GM18507 (cell line): ENCODE results near the gene CCNI2.

ENCODE experiments used
- DNase-seq: peaks from one replicate; pipeline ENCODE4 v3.0.0; 2011; ENCODE audit warnings: low read depth; ENCODE audit not compliant: insufficient read length; ENCODE audit errors: extremely low spot score
- FAIRE-seq: peaks from 2 replicates; lab custom pipeline; 2011; peaks lifted over from hg19 to GRCh38; lab: Jason Lieb, UNC

Gene CCNI2

GRCh38 chr5:132763181-132764036, 16.2 kb downstream of the CCNI2 start:
- DNase-seq (no peak), FAIRE-seq (no peak)

DNA sequence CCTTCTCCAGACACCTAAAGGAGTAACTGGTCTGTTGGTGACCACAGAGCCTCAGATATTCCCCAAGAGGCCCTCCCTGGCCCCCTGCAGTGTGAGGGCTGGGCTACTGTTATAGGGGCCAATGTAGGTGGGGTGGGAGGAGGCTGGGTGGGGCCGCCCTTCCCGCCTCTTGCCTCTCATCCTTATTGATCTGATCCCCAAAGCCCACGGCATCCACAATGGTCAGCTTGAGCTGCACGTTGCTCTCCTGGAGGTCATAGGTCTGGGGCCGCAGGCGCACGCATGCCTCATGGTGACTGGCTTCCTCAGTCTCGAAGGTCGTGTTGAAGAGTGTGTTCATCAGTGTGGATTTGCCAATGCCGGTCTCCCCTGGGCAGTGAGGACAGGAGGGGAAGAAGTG, 16.8 kb downstream of the CCNI2 start:
- FAIRE-seq, result no peak
- no peak for DNase-seq

GRCh38 chr5:132764671-132765238, 17.5 kb downstream of the CCNI2 start:
- FAIRE-seq (no peak), DNase-seq (no peak)

DNA sequence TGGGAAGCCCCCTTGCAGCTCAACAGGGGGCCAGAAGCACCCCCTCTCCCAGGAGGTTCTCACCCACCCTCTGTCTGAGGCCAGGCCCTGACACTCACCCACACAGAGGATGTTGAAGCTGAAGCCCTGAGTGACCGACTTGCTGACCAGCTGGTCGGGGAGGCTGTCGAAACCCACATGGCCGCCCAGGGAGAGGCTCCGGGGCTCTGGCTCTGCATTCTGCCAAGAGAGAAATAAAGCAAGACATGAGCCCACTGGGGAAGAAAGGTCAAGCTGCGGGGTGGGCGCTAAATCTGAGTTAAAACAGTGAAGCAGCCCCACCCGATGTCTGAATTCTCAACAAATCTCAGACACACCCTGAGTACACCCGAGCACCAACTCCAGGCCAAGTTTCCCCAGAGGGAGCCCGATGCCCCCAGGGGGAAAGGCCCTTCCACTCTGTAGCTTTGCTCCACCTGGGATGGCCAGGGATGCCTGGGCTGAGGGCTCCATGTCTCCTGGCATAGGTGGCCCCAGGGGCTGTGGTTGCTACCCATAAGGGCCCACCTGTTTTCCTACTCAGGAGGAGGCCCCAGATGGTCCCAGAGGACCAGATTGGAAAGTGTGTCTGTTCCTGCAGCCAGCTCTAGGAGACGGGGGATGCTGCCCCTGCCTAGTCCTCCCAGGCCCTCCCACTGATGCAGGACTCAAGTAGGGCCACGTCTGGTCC, 18.2 kb downstream of the CCNI2 start:
- DNase-seq, result no peak
- no peak for FAIRE-seq

- DNase-seq, result no peak
- no peak for FAIRE-seq
These were observed 19.0 kb downstream of the CCNI2 start for GRCh38 chr5:132766020-132766805.

- no peak for FAIRE-seq
- no peak for DNase-seq
These were observed 19.5 kb downstream of the CCNI2 start for GRCh38 chr5:132766806-132767055.

- FAIRE-seq (no peak), DNase-seq (no peak)
These were observed 19.9 kb downstream of the CCNI2 start for GRCh38 chr5:132767150-132767549.

DNA sequence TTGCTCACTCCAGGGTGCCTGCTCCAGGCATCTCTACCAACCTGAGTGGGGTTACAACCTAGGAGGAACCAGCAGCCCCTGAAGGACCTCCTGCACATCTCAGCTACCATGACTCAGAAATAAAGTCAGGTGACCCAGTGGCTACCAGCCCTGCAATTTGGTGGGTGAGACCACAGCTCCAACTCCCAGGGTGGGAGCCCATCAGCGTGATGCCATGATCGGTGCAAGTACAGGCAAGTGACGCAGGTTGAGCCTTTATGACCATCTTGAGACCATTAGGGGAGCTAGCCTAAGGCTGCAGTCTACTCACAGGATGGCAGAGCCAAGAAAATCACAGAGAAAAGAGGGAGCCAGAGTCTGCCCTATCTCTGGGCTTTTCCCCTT, 21.3 kb downstream of the CCNI2 start:
- no peak for FAIRE-seq

GRCh38 chr5:132770476-132771159, 23.4 kb downstream of the CCNI2 start:
- no peak for FAIRE-seq
- no peak for DNase-seq

More for the DNA sequence above, 21.3 kb downstream of the CCNI2 start:
- no peak for DNase-seq

GRCh38 chr5:132771503-132771998, 24.3 kb downstream of the CCNI2 start:
- DNase-seq, result no peak

GRCh38 chr5:132772291-132773070, 25.3 kb downstream of the CCNI2 start:
- FAIRE-seq, result no peak
- DNase-seq, result no peak

More at GRCh38 chr5:132771503-132771998, 24.3 kb downstream of the CCNI2 start:
- no peak for FAIRE-seq

- DNase-seq (no peak), FAIRE-seq (no peak)
These were observed 25.9 kb downstream of the CCNI2 start for GRCh38 chr5:132773114-132773513.

DNA sequence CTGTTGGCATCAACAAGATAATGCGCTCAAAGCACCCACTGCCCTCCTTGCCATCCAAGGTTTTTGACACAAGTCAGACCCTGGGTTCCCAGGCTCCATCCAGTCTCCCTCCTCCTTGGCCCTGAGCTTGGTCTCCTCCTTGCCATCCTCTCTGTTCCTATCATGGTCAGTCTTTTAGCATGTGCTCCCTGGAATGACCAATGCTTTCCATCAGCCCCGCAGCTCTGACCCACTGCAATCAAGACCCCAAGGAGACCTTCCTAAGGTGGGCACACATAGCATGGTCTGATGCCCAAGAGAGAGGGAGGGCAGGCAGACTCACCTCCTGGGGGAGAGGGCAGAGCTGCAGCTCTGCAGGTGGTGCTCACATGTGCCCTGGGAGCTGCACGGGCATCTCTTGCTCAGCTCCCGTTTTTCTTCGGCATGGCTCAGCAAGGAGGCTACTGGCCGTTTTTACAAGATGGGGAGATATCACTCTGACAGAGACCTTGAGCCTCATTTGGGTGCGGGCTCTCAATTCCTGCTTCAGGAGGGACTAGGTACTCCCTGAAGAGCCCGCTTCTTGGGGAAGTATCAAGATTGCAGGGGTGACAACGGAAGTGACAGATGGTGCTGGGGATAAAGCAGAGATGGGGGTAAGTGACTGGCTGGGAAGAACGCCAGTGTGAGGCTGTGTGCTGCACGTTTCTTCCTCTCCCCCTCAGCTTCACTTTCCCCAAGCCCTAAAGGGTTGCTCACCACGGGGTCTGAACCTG, 26.6 kb downstream of the CCNI2 start:
- DNase-seq (no peak), FAIRE-seq (no peak)

DNA sequence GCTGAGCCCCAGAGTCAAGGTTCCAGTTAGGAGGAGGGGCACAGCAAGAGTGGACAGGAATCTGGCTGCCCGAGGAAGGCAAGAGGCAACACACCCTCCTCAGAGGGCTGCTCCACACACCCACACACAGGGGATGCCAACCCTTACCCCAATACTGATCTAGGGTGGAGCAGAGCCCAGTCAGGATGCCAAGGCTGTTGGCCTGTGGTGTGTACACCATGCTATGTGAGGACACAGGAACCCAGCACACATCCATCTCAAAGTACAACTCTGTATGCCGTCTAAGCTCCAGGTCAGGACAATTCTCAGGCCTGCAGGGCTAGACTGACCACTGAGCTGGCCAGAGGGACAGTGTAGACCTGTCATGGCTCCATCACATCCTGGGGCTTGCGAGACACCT, 27.2 kb downstream of the CCNI2 start:
- DNase-seq, result no peak
- FAIRE-seq, result no peak

- no peak for FAIRE-seq
- no peak for DNase-seq
These were observed 27.7 kb downstream of the CCNI2 start for GRCh38 chr5:132774896-132775295.

- no peak for FAIRE-seq
- DNase-seq, result no peak
These were observed 28.3 kb downstream of the CCNI2 start for GRCh38 chr5:132775476-132775961.

DNA sequence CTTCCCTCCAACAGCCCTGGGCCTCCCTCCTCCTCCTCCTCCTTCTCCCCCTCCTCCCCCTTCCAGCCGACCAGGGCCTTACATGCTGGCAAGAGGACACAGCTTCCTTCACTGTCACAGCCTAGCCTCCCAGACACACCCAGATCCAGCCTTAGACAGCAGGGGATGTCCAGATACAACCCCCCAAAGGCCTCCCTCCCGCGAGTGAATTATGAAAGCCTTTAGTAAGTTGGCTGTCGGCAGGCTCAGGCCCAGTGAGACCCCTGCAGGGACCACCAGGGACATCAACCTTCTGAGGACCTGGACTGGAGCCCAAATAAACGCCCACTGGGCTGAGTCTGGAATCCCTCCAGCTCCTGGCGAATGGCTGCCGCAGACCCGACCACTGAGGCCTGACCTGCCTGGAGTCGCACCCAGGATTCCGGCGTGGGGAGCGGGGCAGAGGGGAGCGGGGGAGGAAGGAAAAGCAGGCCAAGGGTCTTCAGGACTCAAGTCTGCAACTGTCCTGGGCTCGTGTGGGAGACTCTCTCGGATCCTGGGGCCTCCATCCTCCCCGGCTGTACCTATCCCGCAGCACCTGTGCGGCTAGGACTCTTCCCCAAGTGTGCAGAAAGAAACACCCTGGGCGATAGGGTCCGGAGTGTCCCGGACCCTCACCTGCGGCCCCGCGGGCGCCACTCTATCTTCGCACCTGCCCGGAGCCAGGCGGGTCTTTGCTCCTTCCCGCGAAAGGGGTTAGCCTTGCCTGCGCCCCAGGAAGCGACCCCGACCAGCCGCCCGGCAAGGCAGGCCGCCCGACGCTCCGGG, 29.1 kb downstream of the CCNI2 start:
- FAIRE-seq, result no peak

More for the DNA sequence above, 29.1 kb downstream of the CCNI2 start:
- no peak for DNase-seq
